Stimulated activated CD8-positive, alpha-beta memory T cell treated with anti-CD3 and anti-CD28 coated beads, Interleukin-12 subunit alpha, Interleukin-12 subunit beta, amount 100 ng/mL, for 24 hours (primary cell): Measurements from ENCODE around the gene KLKB1.

Experiments used
- DNase-seq: peaks from one replicate; pipeline ENCODE4 v3.0.0-alpha.2; 2020; ENCODE audit errors: extremely low read depth

KLKB1 gene

DNA sequence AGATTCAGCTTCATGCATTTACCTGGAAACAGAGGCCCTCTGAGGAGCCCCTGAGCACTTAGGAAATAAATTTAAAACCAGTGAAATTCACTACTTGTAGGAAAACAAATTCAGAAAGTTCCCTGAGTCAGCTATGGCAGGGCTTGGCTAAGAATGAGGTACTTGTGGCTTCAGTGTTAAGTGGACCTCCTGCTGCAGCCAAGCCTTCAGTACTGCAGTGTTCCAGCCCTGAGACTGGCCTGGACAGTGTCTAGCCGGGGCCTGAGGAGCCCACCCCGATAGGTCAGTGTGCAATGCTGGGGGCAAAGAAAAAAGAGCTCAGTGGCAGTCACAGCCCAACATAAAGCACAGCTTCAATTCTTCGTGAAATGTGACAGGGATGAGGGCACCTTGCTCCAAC lies 80.6 kb downstream of the KLKB1 start:
- no peak for DNase-seq
